ENCODE measurements around the gene IL17RA. TPM values are rescaled to one million over a fixed set of nuclear protein-coding genes. Genes with fewer than 3 reads are reported as not detected.

IL17RA gene
- polyA plus RNA-seq, 4 donors = 3.8 to 7.6 (median 5.6) TPM

DNA sequence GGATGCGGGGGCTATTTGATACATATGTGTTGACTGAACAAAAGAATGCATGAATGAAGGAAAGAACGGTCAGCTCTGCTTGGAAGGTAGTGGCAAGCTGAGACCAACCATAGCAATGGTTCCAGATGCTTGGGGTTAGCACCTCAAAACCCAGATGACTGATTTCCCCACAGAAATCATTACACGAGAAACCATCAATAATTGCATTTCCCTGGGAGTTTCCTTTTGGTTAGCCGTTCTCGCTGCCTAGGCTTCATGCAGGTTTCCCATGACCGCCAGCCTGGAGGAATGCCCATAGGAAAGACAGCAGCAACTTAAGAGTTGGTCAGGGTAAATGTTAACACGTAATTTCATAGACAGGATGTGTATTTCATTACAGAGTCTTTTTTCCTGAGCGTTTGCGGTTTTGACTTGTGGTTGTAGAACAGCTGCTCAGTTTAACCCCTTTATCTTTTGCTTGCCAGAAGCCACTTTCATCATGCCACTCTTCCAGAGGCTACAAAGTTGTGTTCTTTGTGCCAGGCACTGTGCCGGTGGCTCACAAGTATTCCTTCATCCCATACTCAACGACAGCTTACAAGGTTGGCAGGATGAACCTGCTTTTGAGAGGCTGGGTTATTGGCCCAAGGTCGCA, 2.8 kb downstream of the IL17RA start:
- 57 to 78% (median 62%) methylated on average over 12 of the region's 12 CpGs for WGBS, 3 donors
- peak overlapping the region in 1 of 3 donors; percentile 17 for H3K27ac ChIP-seq (ENCODE audit: low read depth in 1 of 3, low read length in 2 of 3)
- FAIRE-seq (no peak), DNase-seq (peak in 1 of 2 donors; percentile 42)
- H3K4me3 ChIP-seq (ENCODE audit: low read depth in 1 of 3, low read length in 3 of 3) = no peak overlapping the region
- H3K4me1 ChIP-seq (ENCODE audit: control insufficient read depth in 3 of 3, insufficient read depth in 2 of 3, low read depth in 1 of 3, low read length in 2 of 3) = peaks cover 0 to 6% (median 3%) of the 10 kb centered on the region in 3 donors
- no peaks in the 10 kb centered on the region for H3K36me3 ChIP-seq (ENCODE audit: control insufficient read depth in 3 of 3, insufficient read depth in 2 of 3, low read depth in 1 of 3, low read length in 3 of 3)
- H3K9me3 ChIP-seq (ENCODE audit: control insufficient read depth in 2 of 2, insufficient read depth in 1 of 2, low read depth in 1 of 2, low read length in 1 of 2) = no peaks in the 10 kb centered on the region
- peaks cover 0 to 7% (median 0%) of the 10 kb centered on the region in 3 donors for H3K27me3 ChIP-seq (ENCODE audit: control insufficient read depth in 3 of 3, insufficient read depth in 3 of 3, low read length in 3 of 3)

DNA sequence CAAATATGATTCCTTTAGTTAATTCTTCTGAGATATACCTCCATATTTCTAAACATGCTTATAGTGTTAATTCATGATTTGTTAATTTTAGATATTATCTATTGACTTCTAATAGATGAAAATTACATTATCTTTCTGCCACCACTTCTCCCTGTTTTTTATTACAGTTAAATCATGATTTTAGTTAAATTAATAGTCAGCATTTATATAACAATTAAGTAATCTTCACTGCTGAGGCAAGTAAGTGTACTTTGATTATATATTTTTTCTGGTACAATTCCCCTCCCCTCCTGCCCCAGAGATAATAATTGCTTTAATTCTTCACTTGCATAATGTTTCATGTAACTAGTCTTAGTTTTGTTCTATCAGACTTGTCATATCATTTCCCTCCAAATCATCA, 5.8 kb downstream of the IL17RA start:
- H3K9me3 ChIP-seq (ENCODE audit: control insufficient read depth in 2 of 2, insufficient read depth in 1 of 2, low read depth in 1 of 2, low read length in 1 of 2) = no peaks in the 10 kb centered on the region
- no peaks in the 10 kb centered on the region for H3K36me3 ChIP-seq (ENCODE audit: control insufficient read depth in 3 of 3, insufficient read depth in 2 of 3, low read depth in 1 of 3, low read length in 3 of 3)
- FAIRE-seq (no peak), DNase-seq (no peak)
- H3K27me3 ChIP-seq (ENCODE audit: control insufficient read depth in 3 of 3, insufficient read depth in 3 of 3, low read length in 3 of 3) = peaks cover 0 to 3% (median 0%) of the 10 kb centered on the region in 3 donors
- H3K27ac ChIP-seq (ENCODE audit: low read depth in 1 of 3, low read length in 2 of 3) = no peak overlapping the region
- no peak overlapping the region for H3K4me3 ChIP-seq (ENCODE audit: low read depth in 1 of 3, low read length in 3 of 3)
- peaks cover 0 to 6% (median 3%) of the 10 kb centered on the region in 3 donors for H3K4me1 ChIP-seq (ENCODE audit: control insufficient read depth in 3 of 3, insufficient read depth in 2 of 3, low read depth in 1 of 3, low read length in 2 of 3)

DNA sequence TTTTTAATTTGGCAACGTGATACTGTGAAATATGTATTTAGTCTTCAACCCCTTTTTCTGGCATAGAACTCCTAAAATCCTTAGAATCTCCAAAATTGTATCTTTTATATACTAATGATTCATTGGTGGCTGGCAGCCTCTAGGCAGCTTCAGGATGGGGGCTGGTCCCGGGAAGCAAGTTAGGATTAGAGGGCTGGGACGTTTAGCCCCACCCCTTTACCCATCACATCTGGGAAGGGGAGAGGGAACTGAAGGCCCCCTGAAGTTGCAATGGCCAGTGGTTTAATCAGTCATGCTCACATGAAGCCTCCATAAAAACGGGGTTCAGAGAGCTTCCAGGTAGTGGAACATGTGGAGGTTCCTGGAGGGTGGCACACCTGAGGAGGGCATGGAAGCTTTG, 7.1 kb downstream of the IL17RA start:
- H3K4me3 ChIP-seq (ENCODE audit: low read depth in 1 of 3, low read length in 3 of 3) = no peak overlapping the region
- FAIRE-seq = no peak
- H3K27ac ChIP-seq (ENCODE audit: low read depth in 1 of 3, low read length in 2 of 3) = no peak overlapping the region
- no peaks in the 10 kb centered on the region for H3K27me3 ChIP-seq (ENCODE audit: control insufficient read depth in 3 of 3, insufficient read depth in 3 of 3, low read length in 3 of 3)
- no peaks in the 10 kb centered on the region for H3K4me1 ChIP-seq (ENCODE audit: control insufficient read depth in 3 of 3, insufficient read depth in 2 of 3, low read depth in 1 of 3, low read length in 2 of 3)
- no peak for DNase-seq
- 61 to 70% (median 65%) methylated on average over 4 of the region's 4 CpGs for WGBS, 3 donors
- no peaks in the 10 kb centered on the region for H3K9me3 ChIP-seq (ENCODE audit: control insufficient read depth in 2 of 2, insufficient read depth in 1 of 2, low read depth in 1 of 2, low read length in 1 of 2)
- peaks cover 0 to under 1% (median 0%) of the 10 kb centered on the region in 3 donors for H3K36me3 ChIP-seq (ENCODE audit: control insufficient read depth in 3 of 3, insufficient read depth in 2 of 3, low read depth in 1 of 3, low read length in 3 of 3)

DNA sequence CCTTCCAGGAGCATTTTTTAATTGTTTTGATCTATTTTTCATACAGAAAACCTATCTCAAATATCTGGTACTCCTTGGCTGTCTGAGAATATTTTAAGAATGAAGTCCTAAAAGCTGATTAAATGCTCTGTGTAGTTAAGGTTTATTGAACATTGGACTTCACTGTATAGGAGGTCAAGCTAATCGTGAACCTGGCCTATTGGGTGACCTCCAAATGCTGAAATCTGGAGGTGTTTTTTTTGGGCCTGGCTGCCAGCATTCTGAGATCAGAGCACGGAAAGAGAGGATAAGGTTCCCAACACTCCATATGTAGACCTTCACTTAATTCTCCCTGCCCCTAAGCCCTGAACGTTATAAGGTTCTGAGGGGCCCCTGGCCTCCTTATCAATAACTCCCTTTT, 8.3 kb downstream of the IL17RA start:
- FAIRE-seq (no peak), DNase-seq (no peak)
- Histone ChIP-seq H3K4me1 (ENCODE audit: control insufficient read depth in 3 of 3, insufficient read depth in 2 of 3, low read depth in 1 of 3, low read length in 2 of 3) (no peaks in the 10 kb centered on the region), H3K27ac (ENCODE audit: low read depth in 1 of 3, low read length in 2 of 3) (no peak overlapping the region), H3K4me3 (ENCODE audit: low read depth in 1 of 3, low read length in 3 of 3) (no peak overlapping the region), H3K36me3 (ENCODE audit: control insufficient read depth in 3 of 3, insufficient read depth in 2 of 3, low read depth in 1 of 3, low read length in 3 of 3) (peaks cover 0 to 7% (median 4%) of the 10 kb centered on the region in 3 donors), H3K9me3 (ENCODE audit: control insufficient read depth in 2 of 2, insufficient read depth in 1 of 2, low read depth in 1 of 2, low read length in 1 of 2) (no peaks in the 10 kb centered on the region), H3K27me3 (ENCODE audit: control insufficient read depth in 3 of 3, insufficient read depth in 3 of 3, low read length in 3 of 3) (no peaks in the 10 kb centered on the region)
- 54 to 73% (median 57%) methylated on average over 3 of the region's 3 CpGs for WGBS, 3 donors

DNA sequence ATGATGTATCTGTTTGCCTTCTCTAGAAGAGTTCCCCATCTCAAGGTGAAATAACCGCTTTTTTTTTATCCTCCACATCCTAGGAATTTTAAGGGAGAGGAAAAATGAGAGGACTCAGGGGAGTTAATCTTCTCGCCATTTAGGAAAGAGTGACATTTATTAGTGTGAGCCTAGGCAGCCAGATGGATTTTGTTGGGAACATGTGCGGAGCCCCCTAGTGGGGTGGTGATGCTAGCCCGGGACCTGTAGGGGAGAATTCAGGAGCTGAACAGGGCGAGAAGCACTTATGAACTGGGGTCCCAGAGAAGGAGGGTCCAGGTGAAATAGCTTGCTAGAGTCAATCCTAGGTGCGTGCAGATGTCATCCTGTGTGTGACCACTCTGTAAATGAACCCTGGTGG, 10.7 kb downstream of the IL17RA start:
- no peaks in the 10 kb centered on the region for H3K27me3 ChIP-seq (ENCODE audit: control insufficient read depth in 3 of 3, insufficient read depth in 3 of 3, low read length in 3 of 3)
- H3K27ac ChIP-seq (ENCODE audit: low read depth in 1 of 3, low read length in 2 of 3) = no peak overlapping the region
- FAIRE-seq = no peak
- H3K36me3 ChIP-seq (ENCODE audit: control insufficient read depth in 3 of 3, insufficient read depth in 2 of 3, low read depth in 1 of 3, low read length in 3 of 3) = peaks cover 0 to 29% (median 14%) of the 10 kb centered on the region in 3 donors
- 93 to 96% (median 93%) methylated on average over 6 of the region's 6 CpGs for WGBS, 3 donors
- no peaks in the 10 kb centered on the region for H3K9me3 ChIP-seq (ENCODE audit: control insufficient read depth in 2 of 2, insufficient read depth in 1 of 2, low read depth in 1 of 2, low read length in 1 of 2)
- H3K4me1 ChIP-seq (ENCODE audit: control insufficient read depth in 3 of 3, insufficient read depth in 2 of 3, low read depth in 1 of 3, low read length in 2 of 3) = no peaks in the 10 kb centered on the region
- no peak overlapping the region for H3K4me3 ChIP-seq (ENCODE audit: low read depth in 1 of 3, low read length in 3 of 3)
- DNase-seq = no peak

DNA sequence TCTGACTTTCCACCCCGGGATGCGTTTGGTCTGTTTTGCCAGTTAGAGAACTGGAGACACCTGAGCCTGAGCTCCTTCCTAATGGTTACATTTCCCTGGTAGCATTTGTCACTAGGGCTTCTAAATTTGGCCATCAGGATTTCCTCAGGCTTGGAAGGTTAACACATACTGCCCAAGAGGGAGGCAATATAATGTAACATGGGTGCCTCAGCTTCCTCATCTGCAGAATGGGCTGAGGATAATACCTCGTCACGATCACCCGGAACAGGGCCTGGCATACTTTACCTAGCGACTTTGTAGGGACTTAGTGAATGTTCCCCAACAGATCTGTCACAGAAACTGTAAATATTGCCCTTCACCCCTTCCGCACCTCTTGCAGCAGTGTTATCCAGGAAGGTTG, 11.3 kb downstream of the IL17RA start:
- 96 to 97% (median 96%) methylated on average over 7 of the region's 7 CpGs for WGBS, 3 donors
- peaks cover 0 to 34% (median 15%) of the 10 kb centered on the region in 3 donors for H3K36me3 ChIP-seq (ENCODE audit: control insufficient read depth in 3 of 3, insufficient read depth in 2 of 3, low read depth in 1 of 3, low read length in 3 of 3)
- no peaks in the 10 kb centered on the region for H3K27me3 ChIP-seq (ENCODE audit: control insufficient read depth in 3 of 3, insufficient read depth in 3 of 3, low read length in 3 of 3)
- H3K27ac ChIP-seq (ENCODE audit: low read depth in 1 of 3, low read length in 2 of 3) = no peak overlapping the region
- no peaks in the 10 kb centered on the region for H3K4me1 ChIP-seq (ENCODE audit: control insufficient read depth in 3 of 3, insufficient read depth in 2 of 3, low read depth in 1 of 3, low read length in 2 of 3)
- H3K4me3 ChIP-seq (ENCODE audit: low read depth in 1 of 3, low read length in 3 of 3) = no peak overlapping the region
- DNase-seq (no peak), FAIRE-seq (no peak)
- no peaks in the 10 kb centered on the region for H3K9me3 ChIP-seq (ENCODE audit: control insufficient read depth in 2 of 2, insufficient read depth in 1 of 2, low read depth in 1 of 2, low read length in 1 of 2)

DNA sequence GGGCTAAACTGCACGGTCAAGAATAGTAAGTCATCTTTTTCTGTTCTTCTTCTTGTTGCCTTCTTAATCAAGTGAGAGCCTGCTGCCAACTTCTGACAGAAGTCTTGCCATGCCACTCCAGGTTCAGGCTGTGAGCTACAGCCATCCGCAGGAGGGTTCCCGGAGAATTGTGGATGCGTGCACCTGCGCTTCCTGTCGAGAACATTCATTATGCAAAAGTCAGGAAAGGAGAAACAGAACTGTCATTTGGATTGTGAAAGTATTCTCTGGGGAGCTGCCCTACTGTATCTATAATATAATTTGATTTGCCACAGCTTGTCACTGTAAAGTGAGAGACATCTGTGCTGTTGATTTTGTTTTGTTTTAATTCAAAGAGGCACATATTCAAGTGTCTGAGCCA, 12.3 kb downstream of the IL17RA start:
- Histone ChIP-seq H3K36me3 (ENCODE audit: control insufficient read depth in 3 of 3, insufficient read depth in 2 of 3, low read depth in 1 of 3, low read length in 3 of 3) (peaks cover 3 to 44% (median 16%) of the 10 kb centered on the region in 3 donors), H3K9me3 (ENCODE audit: control insufficient read depth in 2 of 2, insufficient read depth in 1 of 2, low read depth in 1 of 2, low read length in 1 of 2) (no peaks in the 10 kb centered on the region), H3K4me1 (ENCODE audit: control insufficient read depth in 3 of 3, insufficient read depth in 2 of 3, low read depth in 1 of 3, low read length in 2 of 3) (no peaks in the 10 kb centered on the region), H3K27ac (ENCODE audit: low read depth in 1 of 3, low read length in 2 of 3) (no peak overlapping the region), H3K27me3 (ENCODE audit: control insufficient read depth in 3 of 3, insufficient read depth in 3 of 3, low read length in 3 of 3) (no peaks in the 10 kb centered on the region), H3K4me3 (ENCODE audit: low read depth in 1 of 3, low read length in 3 of 3) (no peak overlapping the region)
- 77 to 85% (median 85%) methylated on average over 6 of the region's 6 CpGs for WGBS, 3 donors
- FAIRE-seq (no peak), DNase-seq (no peak)

DNA sequence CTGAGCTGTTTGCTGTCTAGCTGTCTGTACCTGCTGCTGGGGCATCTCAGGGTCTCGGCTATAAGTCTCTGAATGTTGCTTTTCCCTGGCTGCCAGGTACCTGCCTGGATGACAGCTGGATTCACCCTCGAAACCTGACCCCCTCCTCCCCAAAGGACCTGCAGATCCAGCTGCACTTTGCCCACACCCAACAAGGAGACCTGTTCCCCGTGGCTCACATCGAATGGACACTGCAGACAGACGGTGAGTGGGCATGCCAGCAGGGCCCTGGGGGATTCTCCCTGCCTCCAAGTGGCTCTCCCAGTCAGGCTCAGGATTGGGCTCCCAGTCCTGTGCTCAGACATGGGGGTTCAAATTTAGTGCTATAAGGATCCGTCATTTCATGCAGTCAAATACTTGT, 12.9 kb downstream of the IL17RA start:
- Histone ChIP-seq H3K9me3 (ENCODE audit: control insufficient read depth in 2 of 2, insufficient read depth in 1 of 2, low read depth in 1 of 2, low read length in 1 of 2) (no peaks in the 10 kb centered on the region), H3K27me3 (ENCODE audit: control insufficient read depth in 3 of 3, insufficient read depth in 3 of 3, low read length in 3 of 3) (no peaks in the 10 kb centered on the region), H3K4me1 (ENCODE audit: control insufficient read depth in 3 of 3, insufficient read depth in 2 of 3, low read depth in 1 of 3, low read length in 2 of 3) (no peaks in the 10 kb centered on the region), H3K4me3 (ENCODE audit: low read depth in 1 of 3, low read length in 3 of 3) (no peak overlapping the region), H3K27ac (ENCODE audit: low read depth in 1 of 3, low read length in 2 of 3) (no peak overlapping the region), H3K36me3 (ENCODE audit: control insufficient read depth in 3 of 3, insufficient read depth in 2 of 3, low read depth in 1 of 3, low read length in 3 of 3) (peaks cover 8 to 46% (median 21%) of the 10 kb centered on the region in 3 donors)
- DNase-seq = no peak
- no peak for FAIRE-seq
- 87 to 90% (median 89%) methylated on average over 6 of the region's 6 CpGs for WGBS, 3 donors

DNA sequence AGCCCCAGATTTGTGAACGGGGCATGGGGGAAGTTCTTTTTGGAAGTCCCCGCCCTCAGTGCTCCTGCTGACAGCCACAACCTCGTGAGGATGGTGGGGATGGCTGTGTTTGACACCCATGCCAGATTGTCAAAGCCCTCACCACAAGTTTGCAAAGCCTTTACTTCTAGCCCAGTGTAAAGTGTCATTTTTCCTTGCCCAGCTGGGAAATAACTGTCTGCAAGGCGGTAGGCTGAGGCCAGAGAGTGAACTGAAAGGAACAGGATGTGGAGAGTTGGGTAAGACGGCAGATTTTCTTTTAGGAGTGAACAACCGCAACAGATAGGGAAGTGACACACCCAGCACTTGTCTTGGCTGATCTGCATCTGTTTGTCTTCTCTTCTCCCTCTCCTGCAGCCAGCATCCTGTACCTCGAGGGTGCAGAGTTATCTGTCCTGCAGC, 13.6 kb downstream of the IL17RA start:
- H3K27me3 ChIP-seq (ENCODE audit: control insufficient read depth in 3 of 3, insufficient read depth in 3 of 3, low read length in 3 of 3) = no peaks in the 10 kb centered on the region
- H3K36me3 ChIP-seq (ENCODE audit: control insufficient read depth in 3 of 3, insufficient read depth in 2 of 3, low read depth in 1 of 3, low read length in 3 of 3) = peaks cover 8 to 49% (median 25%) of the 10 kb centered on the region in 3 donors
- 55 to 73% (median 63%) methylated on average over 7 of the region's 7 CpGs for WGBS, 3 donors
- H3K4me1 ChIP-seq (ENCODE audit: control insufficient read depth in 3 of 3, insufficient read depth in 2 of 3, low read depth in 1 of 3, low read length in 2 of 3) = no peaks in the 10 kb centered on the region
- no peak overlapping the region for H3K27ac ChIP-seq (ENCODE audit: low read depth in 1 of 3, low read length in 2 of 3)
- FAIRE-seq (no peak), DNase-seq (no peak)
- no peak overlapping the region for H3K4me3 ChIP-seq (ENCODE audit: low read depth in 1 of 3, low read length in 3 of 3)
- no peaks in the 10 kb centered on the region for H3K9me3 ChIP-seq (ENCODE audit: control insufficient read depth in 2 of 2, insufficient read depth in 1 of 2, low read depth in 1 of 2, low read length in 1 of 2)
